Measurements from ENCODE around the gene CACNA1A.
"Not testable (repeated sequence)": the region's sequence is repeated elsewhere in the genome, so short reads cannot be mapped to it uniquely, and the experiment has no call there.

The CACNA1A gene

GRCh38 chr19:13530720-13531119 is 24.4 kb upstream of the CACNA1A start:
- Histone ChIP-seq H3K4me3 (ENCODE audit: low read depth in 1 of 2, low read length in 2 of 2) (no peak overlapping the region), H3K36me3 (ENCODE audit: control insufficient read depth in 1 of 2, insufficient read depth in 2 of 2, low read length in 2 of 2) (no peaks in the 10 kb centered on the region), H3K9me3 (ENCODE audit: control insufficient read depth in 1 of 2, low read length in 2 of 2) (no peaks in the 10 kb centered on the region), H3K4me1 (ENCODE audit: control insufficient read depth in 1 of 2, insufficient read depth in 2 of 2, low read length in 2 of 2) (no peaks in the 10 kb centered on the region), H3K27ac (ENCODE audit: low read depth, low read length) (no peak overlapping the region), H3K27me3 (ENCODE audit: control insufficient read depth in 1 of 2, insufficient read depth in 2 of 2, low read length in 2 of 2) (peaks cover 0 to 4% of the 10 kb centered on the region in 2 donors), H3K9ac (ENCODE audit: low read depth in 1 of 2, low read length in 2 of 2) (no peak overlapping the region)

- H3K36me3 ChIP-seq (ENCODE audit: control insufficient read depth in 1 of 2, insufficient read depth in 2 of 2, low read length in 2 of 2); H3K4me1 ChIP-seq (ENCODE audit: control insufficient read depth in 1 of 2, insufficient read depth in 2 of 2, low read length in 2 of 2); H3K27ac ChIP-seq (ENCODE audit: low read depth, low read length); H3K27me3 ChIP-seq (ENCODE audit: control insufficient read depth in 1 of 2, insufficient read depth in 2 of 2, low read length in 2 of 2); H3K9me3 ChIP-seq (ENCODE audit: control insufficient read depth in 1 of 2, low read length in 2 of 2); H3K4me3 ChIP-seq (ENCODE audit: low read depth in 1 of 2, low read length in 2 of 2); H3K9ac ChIP-seq (ENCODE audit: low read depth in 1 of 2, low read length in 2 of 2): not testable (repeated sequence)
These were observed 23.4 kb upstream of the CACNA1A start for GRCh38 chr19:13529721-13530120.

GRCh38 chr19:13526552-13526951 is 20.3 kb upstream of the CACNA1A start:
- H3K4me3 ChIP-seq (ENCODE audit: low read depth in 1 of 2, low read length in 2 of 2): no peak overlapping the region
- H3K9ac ChIP-seq (ENCODE audit: low read depth in 1 of 2, low read length in 2 of 2): no peak overlapping the region
- peaks cover 0 to 4% of the 10 kb centered on the region in 2 donors for H3K27me3 ChIP-seq (ENCODE audit: control insufficient read depth in 1 of 2, insufficient read depth in 2 of 2, low read length in 2 of 2)

GRCh38 chr19:13521066-13521465 is 14.8 kb upstream of the CACNA1A start:
- no peak overlapping the region for H3K27ac ChIP-seq (ENCODE audit: low read depth, low read length)
- H3K4me1 ChIP-seq (ENCODE audit: control insufficient read depth in 1 of 2, insufficient read depth in 2 of 2, low read length in 2 of 2): no peaks in the 10 kb centered on the region
- H3K4me3 ChIP-seq (ENCODE audit: low read depth in 1 of 2, low read length in 2 of 2): no peak overlapping the region
- H3K9ac ChIP-seq (ENCODE audit: low read depth in 1 of 2, low read length in 2 of 2): no peak overlapping the region
- no peaks in the 10 kb centered on the region for H3K27me3 ChIP-seq (ENCODE audit: control insufficient read depth in 1 of 2, insufficient read depth in 2 of 2, low read length in 2 of 2)
- H3K9me3 ChIP-seq (ENCODE audit: control insufficient read depth in 1 of 2, low read length in 2 of 2): peaks cover 0 to 6% of the 10 kb centered on the region in 2 donors
- H3K36me3 ChIP-seq (ENCODE audit: control insufficient read depth in 1 of 2, insufficient read depth in 2 of 2, low read length in 2 of 2): no peaks in the 10 kb centered on the region

More at GRCh38 chr19:13526552-13526951, 20.3 kb upstream of the CACNA1A start:
- Histone ChIP-seq H3K27ac (ENCODE audit: low read depth, low read length) (no peak overlapping the region), H3K4me1 (ENCODE audit: control insufficient read depth in 1 of 2, insufficient read depth in 2 of 2, low read length in 2 of 2) (no peaks in the 10 kb centered on the region), H3K36me3 (ENCODE audit: control insufficient read depth in 1 of 2, insufficient read depth in 2 of 2, low read length in 2 of 2) (no peaks in the 10 kb centered on the region), H3K9me3 (ENCODE audit: control insufficient read depth in 1 of 2, low read length in 2 of 2) (peaks cover 0 to 2% of the 10 kb centered on the region in 2 donors)

- Histone ChIP-seq H3K4me1 (ENCODE audit: control insufficient read depth in 1 of 2, insufficient read depth in 2 of 2, low read length in 2 of 2) (no peaks in the 10 kb centered on the region), H3K9ac (ENCODE audit: low read depth in 1 of 2, low read length in 2 of 2) (no peak overlapping the region), H3K27me3 (ENCODE audit: control insufficient read depth in 1 of 2, insufficient read depth in 2 of 2, low read length in 2 of 2) (peaks cover 13 to 19% of the 10 kb centered on the region in 2 donors), H3K27ac (ENCODE audit: low read depth, low read length) (no peak overlapping the region), H3K9me3 (ENCODE audit: control insufficient read depth in 1 of 2, low read length in 2 of 2) (no peaks in the 10 kb centered on the region), H3K4me3 (ENCODE audit: low read depth in 1 of 2, low read length in 2 of 2) (no peak overlapping the region), H3K36me3 (ENCODE audit: control insufficient read depth in 1 of 2, insufficient read depth in 2 of 2, low read length in 2 of 2) (no peaks in the 10 kb centered on the region)
These were observed 5.7 kb upstream of the CACNA1A start for GRCh38 chr19:13511947-13512346.

GRCh38 chr19:13507053-13507611 is 853 bp upstream of the CACNA1A start:
- Histone ChIP-seq H3K4me3 (ENCODE audit: low read depth in 1 of 2, low read length in 2 of 2) (no peak overlapping the region), H3K27ac (ENCODE audit: low read depth, low read length) (no peak overlapping the region), H3K9ac (ENCODE audit: low read depth in 1 of 2, low read length in 2 of 2) (no peak overlapping the region)

GRCh38 chr19:13505761-13506470 is 363 bp downstream of the CACNA1A start:
- H3K4me1 ChIP-seq (ENCODE audit: control insufficient read depth in 1 of 2, insufficient read depth in 2 of 2, low read length in 2 of 2): no peaks in the 10 kb centered on the region
- H3K27ac ChIP-seq (ENCODE audit: low read depth, low read length): no peak overlapping the region
- H3K9ac ChIP-seq (ENCODE audit: low read depth in 1 of 2, low read length in 2 of 2): no peak overlapping the region
- H3K9me3 ChIP-seq (ENCODE audit: control insufficient read depth in 1 of 2, low read length in 2 of 2): no peaks in the 10 kb centered on the region
- H3K4me3 ChIP-seq (ENCODE audit: low read depth in 1 of 2, low read length in 2 of 2): peak overlapping the region in 1 of 2 donors; percentile 40
- peaks cover 21 to 41% of the 10 kb centered on the region in 2 donors for H3K27me3 ChIP-seq (ENCODE audit: control insufficient read depth in 1 of 2, insufficient read depth in 2 of 2, low read length in 2 of 2)
- no peaks in the 10 kb centered on the region for H3K36me3 ChIP-seq (ENCODE audit: control insufficient read depth in 1 of 2, insufficient read depth in 2 of 2, low read length in 2 of 2)

More at GRCh38 chr19:13507053-13507611, 853 bp upstream of the CACNA1A start:
- Histone ChIP-seq H3K27me3 (ENCODE audit: control insufficient read depth in 1 of 2, insufficient read depth in 2 of 2, low read length in 2 of 2) (peaks cover 26 to 41% of the 10 kb centered on the region in 2 donors), H3K9me3 (ENCODE audit: control insufficient read depth in 1 of 2, low read length in 2 of 2) (no peaks in the 10 kb centered on the region), H3K36me3 (ENCODE audit: control insufficient read depth in 1 of 2, insufficient read depth in 2 of 2, low read length in 2 of 2) (no peaks in the 10 kb centered on the region), H3K4me1 (ENCODE audit: control insufficient read depth in 1 of 2, insufficient read depth in 2 of 2, low read length in 2 of 2) (no peaks in the 10 kb centered on the region)

- Histone ChIP-seq H3K36me3 (ENCODE audit: control insufficient read depth in 1 of 2, insufficient read depth in 2 of 2, low read length in 2 of 2) (no peaks in the 10 kb centered on the region), H3K27ac (ENCODE audit: low read depth, low read length) (no peak overlapping the region), H3K4me1 (ENCODE audit: control insufficient read depth in 1 of 2, insufficient read depth in 2 of 2, low read length in 2 of 2) (no peaks in the 10 kb centered on the region), H3K9ac (ENCODE audit: low read depth in 1 of 2, low read length in 2 of 2) (no peak overlapping the region), H3K4me3 (ENCODE audit: low read depth in 1 of 2, low read length in 2 of 2) (no peak overlapping the region), H3K27me3 (ENCODE audit: control insufficient read depth in 1 of 2, insufficient read depth in 2 of 2, low read length in 2 of 2) (peaks cover 21 to 41% of the 10 kb centered on the region in 2 donors), H3K9me3 (ENCODE audit: control insufficient read depth in 1 of 2, low read length in 2 of 2) (no peaks in the 10 kb centered on the region)
These were observed 1.0 kb downstream of the CACNA1A start for GRCh38 chr19:13505164-13505695.

GRCh38 chr19:13503570-13504235 is 2.6 kb downstream of the CACNA1A start:
- no peaks in the 10 kb centered on the region for H3K4me1 ChIP-seq (ENCODE audit: control insufficient read depth in 1 of 2, insufficient read depth in 2 of 2, low read length in 2 of 2)
- H3K27ac ChIP-seq (ENCODE audit: low read depth, low read length): no peak overlapping the region
- no peaks in the 10 kb centered on the region for H3K9me3 ChIP-seq (ENCODE audit: control insufficient read depth in 1 of 2, low read length in 2 of 2)
- no peak overlapping the region for H3K9ac ChIP-seq (ENCODE audit: low read depth in 1 of 2, low read length in 2 of 2)
- peaks cover 21 to 34% of the 10 kb centered on the region in 2 donors for H3K27me3 ChIP-seq (ENCODE audit: control insufficient read depth in 1 of 2, insufficient read depth in 2 of 2, low read length in 2 of 2)
- H3K4me3 ChIP-seq (ENCODE audit: low read depth in 1 of 2, low read length in 2 of 2): no peak overlapping the region
- no peaks in the 10 kb centered on the region for H3K36me3 ChIP-seq (ENCODE audit: control insufficient read depth in 1 of 2, insufficient read depth in 2 of 2, low read length in 2 of 2)

GRCh38 chr19:13502231-13502630 is 4.0 kb downstream of the CACNA1A start:
- H3K9ac ChIP-seq (ENCODE audit: low read depth in 1 of 2, low read length in 2 of 2): no peak overlapping the region
- H3K36me3 ChIP-seq (ENCODE audit: control insufficient read depth in 1 of 2, insufficient read depth in 2 of 2, low read length in 2 of 2): no peaks in the 10 kb centered on the region
- H3K27me3 ChIP-seq (ENCODE audit: control insufficient read depth in 1 of 2, insufficient read depth in 2 of 2, low read length in 2 of 2): peaks cover 16 to 25% of the 10 kb centered on the region in 2 donors
- no peak overlapping the region for H3K4me3 ChIP-seq (ENCODE audit: low read depth in 1 of 2, low read length in 2 of 2)
- no peaks in the 10 kb centered on the region for H3K9me3 ChIP-seq (ENCODE audit: control insufficient read depth in 1 of 2, low read length in 2 of 2)
- no peak overlapping the region for H3K27ac ChIP-seq (ENCODE audit: low read depth, low read length)
- no peaks in the 10 kb centered on the region for H3K4me1 ChIP-seq (ENCODE audit: control insufficient read depth in 1 of 2, insufficient read depth in 2 of 2, low read length in 2 of 2)

All from duodenal mucosa (tissue), 2 donors.